Putamen (tissue), 1 donor: Measurements from ENCODE around the gene SUGCT.
"Not testable (repeated sequence)": the region's sequence is repeated elsewhere in the genome, so short reads cannot be mapped to it uniquely, and the experiment has no call there.

Experiments
- DNase-seq: peaks from one replicate; pipeline ENCODE4 v3.0.0-alpha.2; 2016; ENCODE audit warnings: low spot score

SUGCT gene

GRCh38 chr7:40580776-40581175 lies 446.0 kb downstream of the SUGCT start:
- no peak for DNase-seq

- no peak for DNase-seq
Measured at GRCh38 chr7:40582539-40582938, 447.7 kb downstream of the SUGCT start.

GRCh38 chr7:40583667-40584444 lies 449.1 kb downstream of the SUGCT start:
- DNase-seq: no peak

GRCh38 chr7:40584667-40585433 lies 450.0 kb downstream of the SUGCT start:
- DNase-seq: no peak

- no peak for DNase-seq
Measured at GRCh38 chr7:40586197-40586596, 451.4 kb downstream of the SUGCT start.

GRCh38 chr7:40587419-40587818 lies 452.6 kb downstream of the SUGCT start:
- no peak for DNase-seq

GRCh38 chr7:40595129-40595528 lies 460.3 kb downstream of the SUGCT start:
- no peak for DNase-seq

- DNase-seq: no peak
Measured at GRCh38 chr7:40595832-40596231, 461.0 kb downstream of the SUGCT start.

- DNase-seq: no peak
Measured at GRCh38 chr7:40597517-40597916, 462.7 kb downstream of the SUGCT start.

- DNase-seq: no peak
Measured at GRCh38 chr7:40598915-40599314, 464.1 kb downstream of the SUGCT start.

GRCh38 chr7:40599836-40600235 lies 465.0 kb downstream of the SUGCT start:
- DNase-seq: no peak

GRCh38 chr7:40602351-40602750 lies 467.5 kb downstream of the SUGCT start:
- not testable (repeated sequence) for DNase-seq

GRCh38 chr7:40604601-40605438 lies 470.0 kb downstream of the SUGCT start:
- peak; percentile 34 for DNase-seq

- DNase-seq: no peak
Measured at GRCh38 chr7:40608321-40609075, 473.7 kb downstream of the SUGCT start.

- DNase-seq: no peak
Measured at GRCh38 chr7:40610461-40610860, 475.7 kb downstream of the SUGCT start.

GRCh38 chr7:40611095-40611871 lies 476.5 kb downstream of the SUGCT start:
- DNase-seq: no peak

- DNase-seq: no peak
Measured at GRCh38 chr7:40612298-40612697, 477.5 kb downstream of the SUGCT start.

GRCh38 chr7:40619647-40620046 lies 484.8 kb downstream of the SUGCT start:
- no peak for DNase-seq

- no peak for DNase-seq
Measured at GRCh38 chr7:40621592-40621998, 486.8 kb downstream of the SUGCT start.

GRCh38 chr7:40622941-40623501 lies 488.2 kb downstream of the SUGCT start:
- DNase-seq: no peak

- no peak for DNase-seq
Measured at GRCh38 chr7:40623863-40624262, 489.1 kb downstream of the SUGCT start.
